GM12874 (cell line): ENCODE measurements around the gene RFTN1.

Experiments used
- TF ChIP-seq, protein P1 (sequence below): IDR thresholded peaks from 2 replicates; pipeline ENCODE4 v1.5.1; 2011; ENCODE audit warnings: low read depth, mild to moderate bottlenecking, control low read depth, low read length, moderate library complexity; ENCODE audit not compliant: insufficient read depth

Gene RFTN1

DNA sequence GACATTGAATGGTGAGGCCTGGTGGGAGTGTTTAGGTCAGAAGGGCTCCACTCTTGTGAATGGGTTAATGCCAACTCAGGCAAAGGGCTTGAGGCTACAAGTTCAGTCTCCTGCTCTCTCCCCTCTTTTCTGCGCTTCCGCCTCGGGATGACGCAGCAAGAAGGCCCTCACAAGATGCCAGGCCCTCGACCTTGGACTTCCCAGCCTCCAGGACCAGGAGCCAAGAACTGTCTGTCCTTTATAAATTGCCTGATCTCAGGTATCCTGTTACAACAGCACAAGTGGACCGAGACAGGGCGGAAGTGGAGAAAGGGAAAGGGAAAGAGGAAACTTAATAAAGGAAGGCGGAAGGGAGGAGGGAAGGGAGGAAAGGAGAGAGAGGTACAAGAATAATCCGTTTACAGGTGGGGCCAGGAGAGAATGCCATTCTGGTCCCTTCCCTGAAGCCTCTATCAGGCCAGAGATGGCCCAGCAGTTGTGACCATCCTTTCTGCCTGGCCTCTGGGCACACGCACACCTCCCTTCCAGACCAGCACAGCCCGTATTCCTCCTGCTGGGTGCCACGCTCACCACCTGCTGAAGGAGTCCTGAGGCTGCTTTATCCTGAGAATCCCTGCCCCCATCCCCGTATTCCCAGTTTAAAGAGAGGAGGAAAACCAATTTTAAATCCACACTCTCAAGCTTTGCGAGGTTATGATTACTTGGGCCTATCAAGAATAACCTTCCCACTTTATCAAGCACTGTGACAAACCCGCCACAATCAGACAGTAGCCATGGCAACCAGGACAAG lies 184.3 kb downstream of the RFTN1 start:
- TF ChIP-seq, protein P1, sequence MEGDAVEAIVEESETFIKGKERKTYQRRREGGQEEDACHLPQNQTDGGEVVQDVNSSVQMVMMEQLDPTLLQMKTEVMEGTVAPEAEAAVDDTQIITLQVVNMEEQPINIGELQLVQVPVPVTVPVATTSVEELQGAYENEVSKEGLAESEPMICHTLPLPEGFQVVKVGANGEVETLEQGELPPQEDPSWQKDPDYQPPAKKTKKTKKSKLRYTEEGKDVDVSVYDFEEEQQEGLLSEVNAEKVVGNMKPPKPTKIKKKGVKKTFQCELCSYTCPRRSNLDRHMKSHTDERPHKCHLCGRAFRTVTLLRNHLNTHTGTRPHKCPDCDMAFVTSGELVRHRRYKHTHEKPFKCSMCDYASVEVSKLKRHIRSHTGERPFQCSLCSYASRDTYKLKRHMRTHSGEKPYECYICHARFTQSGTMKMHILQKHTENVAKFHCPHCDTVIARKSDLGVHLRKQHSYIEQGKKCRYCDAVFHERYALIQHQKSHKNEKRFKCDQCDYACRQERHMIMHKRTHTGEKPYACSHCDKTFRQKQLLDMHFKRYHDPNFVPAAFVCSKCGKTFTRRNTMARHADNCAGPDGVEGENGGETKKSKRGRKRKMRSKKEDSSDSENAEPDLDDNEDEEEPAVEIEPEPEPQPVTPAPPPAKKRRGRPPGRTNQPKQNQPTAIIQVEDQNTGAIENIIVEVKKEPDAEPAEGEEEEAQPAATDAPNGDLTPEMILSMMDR, result no peak

DNA sequence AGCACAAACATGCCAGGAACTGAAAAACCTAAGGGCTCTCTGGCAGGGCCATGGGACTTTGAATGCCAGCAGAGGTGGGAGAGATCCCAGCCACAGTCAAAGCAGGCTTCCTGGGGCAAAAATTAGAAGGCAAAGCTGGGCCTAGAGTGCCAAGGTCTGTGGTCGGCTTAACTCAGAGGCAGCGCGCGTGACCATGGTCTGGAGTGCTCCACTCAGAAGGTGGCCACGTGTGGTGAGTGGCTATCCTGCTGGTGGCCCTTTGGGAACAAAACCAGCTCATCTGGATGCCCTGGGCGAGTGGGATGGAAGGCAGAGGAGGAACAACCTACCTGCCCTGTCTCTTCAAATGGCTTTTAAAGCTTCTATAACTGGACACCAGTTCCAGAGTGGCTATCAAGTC lies 185.4 kb downstream of the RFTN1 start:
- TF ChIP-seq, protein P1, result no peak

- TF ChIP-seq, protein P1, result no peak
Observed at GRCh38 chr3:16326724-16327349, 186.7 kb downstream of the RFTN1 start.

DNA sequence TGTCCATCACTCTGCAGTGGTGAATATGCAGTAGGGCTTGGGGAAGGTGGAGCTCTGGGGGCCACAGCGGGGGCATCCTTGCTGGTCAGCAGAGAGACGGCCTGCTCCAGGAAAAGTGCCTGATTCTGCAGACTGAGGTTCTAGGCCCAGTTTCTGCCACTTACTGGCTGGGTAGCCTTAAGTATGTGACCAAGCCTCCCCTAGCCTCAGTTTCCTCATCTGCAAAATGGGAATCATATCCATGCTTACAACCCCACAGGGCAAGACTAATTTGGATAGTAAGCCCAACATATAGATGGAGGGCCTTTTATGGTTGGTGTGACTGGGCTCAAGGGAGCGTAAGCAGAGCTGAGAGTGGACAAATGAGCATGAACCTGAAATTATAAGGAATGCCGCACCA lies 187.6 kb downstream of the RFTN1 start:
- TF ChIP-seq, protein P1, result no peak

- TF ChIP-seq, protein P1, result no peak
Observed at GRCh38 chr3:16323737-16324136, 189.8 kb downstream of the RFTN1 start.

DNA sequence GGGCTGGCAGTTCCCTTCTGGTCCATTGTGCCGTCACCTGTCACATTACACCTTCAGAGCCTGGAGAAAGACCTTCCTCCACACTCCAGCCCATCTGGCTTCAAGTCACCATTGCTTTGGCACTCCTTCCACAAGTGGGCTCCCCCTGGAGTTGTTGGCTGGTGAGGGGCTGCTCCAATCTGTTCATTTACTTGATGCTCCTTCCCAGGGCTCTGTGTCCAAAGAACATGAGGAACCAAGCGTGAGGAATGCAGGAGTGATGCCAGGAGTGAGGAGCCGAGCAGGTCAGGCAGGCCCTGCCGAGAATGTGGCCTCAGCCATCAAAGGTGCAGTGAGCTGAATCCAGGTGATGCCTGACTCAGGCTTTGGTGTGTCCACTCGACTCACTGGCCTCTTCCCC lies 191.3 kb downstream of the RFTN1 start:
- TF ChIP-seq, protein P1, result no peak

- TF ChIP-seq, protein P1, result no peak
Observed at GRCh38 chr3:16320711-16321110, 192.8 kb downstream of the RFTN1 start.
